ENCODE data around the gene DEAF1. TPM values are rescaled to one million over a fixed set of nuclear protein-coding genes. Genes with fewer than 3 reads are reported as not detected.
A peak's percentile ranks its signal among the peaks of the same experiment; 100 is the strongest.
"Not testable (repeated sequence)": the region's sequence is repeated elsewhere in the genome, so short reads cannot be mapped to it uniquely, and the experiment has no call there.

The DEAF1 gene
- total and polyA plus RNA-seq, 5 experiments from 2014 or later: 27.0 to 58.2 (median 46.5) TPM

DNA sequence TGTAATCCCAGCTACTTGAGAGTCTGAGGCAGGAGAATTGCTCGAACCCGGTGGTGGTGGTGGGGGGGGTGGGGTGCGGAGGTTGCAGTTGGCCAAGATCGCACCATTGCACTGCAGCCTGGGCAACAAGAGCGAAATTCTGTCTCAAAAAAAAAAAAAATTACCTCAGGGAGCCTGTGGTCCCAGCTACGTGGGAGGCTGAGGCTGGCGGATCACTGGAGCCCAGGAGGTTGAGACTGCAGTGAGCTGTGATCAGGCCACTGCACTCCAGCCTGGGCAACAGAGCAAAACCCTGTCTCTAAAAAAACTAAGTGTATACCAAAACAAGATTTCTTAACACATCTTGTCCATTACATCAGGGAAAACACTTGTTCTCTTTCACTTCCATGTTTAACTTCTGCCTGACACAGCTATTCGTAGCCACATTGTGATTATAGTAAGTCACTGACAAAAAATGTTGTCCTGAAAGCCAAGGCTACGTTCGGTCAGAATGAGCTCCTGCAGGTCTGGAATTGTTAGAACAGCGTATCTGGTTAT, 2.0 kb upstream of the DEAF1 start:
- DNase-seq: no peak
- H3K27ac Mint-ChIP-seq: peak overlapping the region in 8 of 10 donors; percentile 29 to 98 (median 94)
- no peak for ATAC-seq
- H3K36me3 Mint-ChIP-seq: peaks cover 0 to 17% (median 3%) of the 10 kb centered on the region in 3 donors
- POLR2A ChIA-PET: interaction anchor here (0.7 to 8.7 kb wide), 7 partner anchors 8 to 161 kb away, joined by 3 to 109 read pairs (median 3); partner anchors contain the start of genes EPS8L2 and PHRF1
- peak overlapping the region in 9 of 10 donors; percentile 11 to 93 (median 69) for H3K4me3 Mint-ChIP-seq
- H3K27me3 Mint-ChIP-seq: no peaks in the 10 kb centered on the region
- peaks cover 23 to 48% (median 38%) of the 10 kb centered on the region in 4 donors for H3K4me1 Mint-ChIP-seq
- H3K9me3 Mint-ChIP-seq: no peaks in the 10 kb centered on the region

DNA sequence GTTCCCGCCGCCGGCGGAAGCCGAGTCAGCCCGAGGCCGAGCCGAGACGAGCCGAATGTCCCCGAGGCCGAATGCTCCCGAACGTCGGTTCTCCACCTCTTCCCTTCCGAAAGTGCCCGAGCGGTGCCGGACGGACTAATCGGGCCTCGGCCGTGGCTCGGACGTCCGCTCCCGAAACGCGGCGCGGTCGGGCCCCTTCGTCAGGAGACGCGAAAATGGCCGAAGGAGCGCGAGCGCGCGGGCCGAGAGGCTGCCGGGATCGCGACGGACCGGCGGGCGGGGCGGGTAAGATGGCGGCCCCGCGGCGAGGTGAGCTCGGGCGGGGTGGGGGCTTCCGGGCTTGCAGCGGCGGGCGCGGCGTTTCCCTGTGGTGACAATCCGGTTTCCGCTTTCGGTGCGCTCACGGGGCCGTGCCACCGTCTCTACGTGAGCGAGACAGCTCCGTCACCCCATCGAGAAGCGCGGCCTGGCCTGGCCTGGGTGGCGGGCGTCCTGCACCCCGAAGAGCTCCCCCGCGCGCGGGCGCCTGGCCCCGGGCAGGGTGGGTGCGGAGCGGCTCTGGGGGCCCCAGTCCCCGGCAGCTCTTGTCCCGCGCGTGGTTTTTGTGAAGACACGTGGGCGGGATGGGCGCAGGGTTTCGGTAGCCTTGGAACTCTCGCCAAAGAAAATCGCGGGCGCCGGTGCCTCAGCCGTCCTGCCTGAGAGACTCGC, 671 bp upstream of the DEAF1 start, which contains the start of gene TMEM80:
Gene TMEM80, plus strand, starts transcription at position 279 of the 711 bp plus-strand sequence. Its CDS starts 12 bp downstream, at position 291.
- DNase-seq (peak in 9 of 10 donors; percentile 90 to 99 (median 97)), ATAC-seq (peak; percentile 63 to 67)
- Mint-ChIP-seq H3K4me3 (peak within 1 kb of the TSS; percentile 83 to 93 (median 86)), H3K27me3 (no peaks in the 10 kb centered on the region), H3K27ac (peak within 1 kb of the TSS; percentile 89 to 98 (median 95)), H3K36me3 (peaks cover 0 to 14% (median 5%) of the 10 kb centered on the region in 3 donors), H3K4me1 (peaks cover 30 to 61% (median 50%) of the 10 kb centered on the region in 4 donors), H3K9me3 (no peaks in the 10 kb centered on the region)
- POLR2A ChIA-PET: interaction anchor here (0.7 to 8.7 kb wide), 25 partner anchors 10 to 488 kb away, joined by 3 to 109 read pairs (median 4); partner anchors contain the start of genes BET1L, EPS8L2, IRF7 and PHRF1

DNA sequence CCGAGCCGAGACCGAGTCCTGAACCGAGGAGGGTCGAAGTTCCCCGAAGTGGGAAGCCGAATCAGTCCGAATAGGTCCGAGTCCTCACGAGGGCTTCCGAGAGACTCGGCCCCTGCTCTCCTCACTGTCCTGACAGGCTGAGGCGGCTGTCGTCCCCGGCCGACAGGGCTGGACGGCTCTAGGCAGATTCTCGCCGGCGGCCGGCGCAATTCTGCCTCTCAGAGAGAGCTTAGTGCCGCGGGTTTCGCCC, 191 bp upstream of the DEAF1 start:
- H3K27ac Mint-ChIP-seq: peak overlapping the region; percentile 85 to 98 (median 95)
- no peaks in the 10 kb centered on the region for H3K9me3 Mint-ChIP-seq
- H3K4me1 Mint-ChIP-seq: peaks cover 32 to 66% (median 54%) of the 10 kb centered on the region in 4 donors
- POLR2A ChIA-PET: interaction anchor here (0.8 to 8.7 kb wide), 21 partner anchors 10 to 488 kb away, joined by 3 to 109 read pairs (median 5); partner anchors contain the start of genes BET1L, EPS8L2, IRF7 and PHRF1
- peak in 1 of 10 donors; percentile 100 for DNase-seq
- peak overlapping the region; percentile 83 to 93 (median 86) for H3K4me3 Mint-ChIP-seq
- H3K36me3 Mint-ChIP-seq: peaks cover 0 to 10% (median 4%) of the 10 kb centered on the region in 3 donors
- ATAC-seq: no peak
- H3K27me3 Mint-ChIP-seq: no peaks in the 10 kb centered on the region

DNA sequence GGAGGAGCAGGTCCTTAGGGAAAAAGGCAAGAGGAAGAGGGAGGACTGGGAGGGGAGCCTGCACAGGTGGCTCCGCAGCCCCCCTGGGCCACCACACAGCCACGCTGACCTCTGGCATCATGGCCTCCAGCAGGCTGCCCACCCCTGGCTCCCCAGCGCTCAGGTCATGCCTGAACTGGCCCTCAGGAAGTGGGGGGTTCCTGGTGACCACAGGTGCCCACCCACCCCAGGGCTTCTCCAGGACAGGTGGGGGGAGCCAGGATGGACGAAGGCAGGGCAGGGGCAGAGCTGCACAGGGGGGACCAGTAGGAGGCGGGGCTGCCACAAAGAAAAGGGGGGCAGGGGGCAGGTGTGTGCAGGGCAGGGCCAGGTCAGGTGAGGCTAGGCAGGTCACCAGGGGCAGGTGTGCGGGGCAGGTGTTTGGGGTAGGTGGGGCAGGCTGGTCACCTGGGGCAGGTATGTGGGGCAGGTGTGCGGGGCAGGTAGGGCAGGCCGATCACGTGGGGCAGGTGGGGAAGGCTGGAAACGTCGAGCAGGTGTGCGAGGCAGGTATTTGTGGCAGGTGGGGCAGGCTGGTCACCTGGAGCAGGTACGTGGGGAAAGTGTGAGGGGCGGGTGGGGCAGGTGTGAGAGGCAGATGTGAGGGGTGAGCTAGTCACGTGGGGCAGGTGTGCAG, 997 bp downstream of the DEAF1 start:
- H3K9me3 Mint-ChIP-seq: no peaks in the 10 kb centered on the region
- H3K36me3 Mint-ChIP-seq: peaks cover 0 to 7% (median 2%) of the 10 kb centered on the region in 3 donors
- DNase-seq (no peak), ATAC-seq (no peak)
- peak overlapping the region; percentile 69 to 88 (median 83) for H3K4me3 Mint-ChIP-seq
- no peaks in the 10 kb centered on the region for H3K27me3 Mint-ChIP-seq
- peak overlapping the region; percentile 37 to 99 (median 96) for H3K27ac Mint-ChIP-seq
- H3K4me1 Mint-ChIP-seq: peaks cover 32 to 70% (median 54%) of the 10 kb centered on the region in 4 donors
- POLR2A ChIA-PET: interaction anchor here (0.7 to 8.7 kb wide), 9 partner anchors 30 to 193 kb away, joined by 3 to 109 read pairs (median 4); partner anchors contain the start of genes IRF7 and PHRF1

DNA sequence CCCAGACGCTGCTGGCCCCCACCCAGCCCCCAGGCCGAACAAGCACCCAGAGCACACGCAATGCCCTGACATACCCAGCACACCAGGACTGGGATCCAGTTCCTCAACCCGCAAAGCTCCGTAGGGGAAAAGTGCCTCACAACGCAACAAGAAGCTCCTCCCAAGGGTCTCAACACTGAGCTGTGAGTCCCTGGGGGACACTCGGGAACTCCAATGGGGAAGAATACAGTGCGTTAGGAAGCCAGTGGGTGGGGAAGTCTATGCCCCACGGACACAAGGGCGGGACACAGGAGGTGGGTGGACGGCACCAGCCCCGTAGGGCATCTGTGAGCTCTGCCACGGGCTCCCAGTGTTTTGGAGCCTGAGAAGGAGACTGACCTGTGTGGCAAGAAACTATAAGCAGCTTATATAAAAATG, 1.6 kb downstream of the DEAF1 start:
- H3K4me1 Mint-ChIP-seq: peaks cover 31 to 66% (median 51%) of the 10 kb centered on the region in 4 donors
- DNase-seq: no peak
- H3K36me3 Mint-ChIP-seq: peaks cover 0 to 9% (median 5%) of the 10 kb centered on the region in 3 donors
- no peak for ATAC-seq
- POLR2A ChIA-PET: interaction anchor here (0.7 to 8.7 kb wide), 4 partner anchors 30 to 192 kb away, joined by 3 to 109 read pairs (median 4); partner anchors contain the start of gene IRF7
- H3K27me3 Mint-ChIP-seq: no peaks in the 10 kb centered on the region
- peak overlapping the region; percentile 69 to 88 (median 83) for H3K4me3 Mint-ChIP-seq
- no peaks in the 10 kb centered on the region for H3K9me3 Mint-ChIP-seq
- peak overlapping the region; percentile 80 to 99 (median 96) for H3K27ac Mint-ChIP-seq

DNA sequence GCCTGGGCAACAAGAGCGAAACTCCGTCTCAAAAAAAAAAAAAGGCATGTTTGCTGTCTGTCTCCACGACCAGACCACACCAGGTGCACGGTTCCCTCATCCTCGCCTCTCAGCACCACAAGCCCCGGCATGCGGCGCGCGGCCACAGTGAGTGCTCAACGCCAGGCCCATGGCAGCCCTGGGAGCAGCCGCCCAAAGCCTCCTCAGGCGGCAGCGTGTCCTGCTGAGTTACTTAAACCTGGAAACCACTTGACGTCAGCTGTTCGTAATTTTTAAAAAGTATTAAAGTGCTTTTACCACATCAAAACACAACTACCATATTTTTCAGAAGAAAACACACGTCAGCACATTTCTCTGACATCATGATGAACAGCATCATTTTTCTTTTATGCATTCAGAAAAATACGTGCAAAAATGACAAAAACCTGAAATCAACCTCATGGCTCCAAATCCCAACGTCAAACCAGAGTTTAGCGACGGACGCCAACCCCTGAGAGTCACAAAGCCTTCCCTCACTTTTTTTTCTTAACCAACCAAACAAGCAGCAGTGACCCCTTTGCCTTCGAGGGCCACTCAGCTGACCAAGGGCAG, 2.1 kb downstream of the DEAF1 start:
- POLR2A ChIA-PET: interaction anchor here (0.7 to 8.7 kb wide), 6 partner anchors 13 to 192 kb away, joined by 3 to 109 read pairs (median 4); partner anchors contain the start of gene IRF7
- no peaks in the 10 kb centered on the region for H3K9me3 Mint-ChIP-seq
- peaks cover 27 to 63% (median 46%) of the 10 kb centered on the region in 4 donors for H3K4me1 Mint-ChIP-seq
- peak overlapping the region; percentile 80 to 99 (median 96) for H3K27ac Mint-ChIP-seq
- DNase-seq: peak in 9 of 10 donors; percentile 59 to 89 (median 78)
- peaks cover 0 to 10% (median 9%) of the 10 kb centered on the region in 3 donors for H3K36me3 Mint-ChIP-seq
- H3K27me3 Mint-ChIP-seq: no peaks in the 10 kb centered on the region
- H3K4me3 Mint-ChIP-seq: peak overlapping the region; percentile 69 to 88 (median 83)
- peak; percentile 10 to 45 for ATAC-seq

DNA sequence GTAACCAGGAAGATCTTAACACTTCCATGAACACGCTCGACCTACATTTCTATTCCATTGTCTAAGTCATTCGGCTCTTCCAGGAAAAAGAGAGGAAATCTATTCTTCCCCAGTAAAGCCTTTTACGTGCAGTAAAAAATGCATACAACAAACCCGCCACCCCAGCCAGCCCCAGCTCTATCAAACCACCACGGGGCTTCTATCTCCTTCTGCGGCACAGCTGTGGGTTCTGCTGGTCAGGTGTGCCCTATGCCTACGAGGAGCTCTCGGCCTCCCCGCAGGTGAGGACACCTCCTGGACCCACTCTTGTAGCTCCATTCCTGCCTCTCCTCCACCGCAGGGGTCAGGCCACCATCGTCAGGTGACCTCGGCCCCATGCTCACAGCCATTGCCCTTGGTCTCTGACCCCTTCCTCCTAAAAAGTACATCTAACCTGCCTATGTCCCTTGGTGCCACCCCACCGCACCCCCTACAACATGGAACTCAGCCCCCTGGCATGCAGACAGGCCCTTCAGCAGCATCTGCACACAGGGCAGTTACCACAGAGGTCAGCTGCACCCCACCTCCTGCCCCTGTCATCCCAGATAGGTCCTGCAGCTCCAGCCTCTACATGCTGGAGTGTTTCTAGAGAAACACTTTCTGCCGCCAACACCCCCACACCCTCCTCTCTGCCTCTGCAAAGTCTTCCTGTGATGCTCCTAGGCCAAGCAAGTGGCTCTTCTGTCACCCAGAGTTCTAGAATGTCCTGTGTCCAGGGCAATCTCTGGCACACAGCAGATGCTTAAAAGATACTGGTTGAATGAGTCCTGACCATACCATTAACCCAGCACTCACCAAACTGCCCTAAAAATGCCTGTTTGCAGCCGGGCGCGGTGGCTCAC, 3.1 kb downstream of the DEAF1 start:
- Mint-ChIP-seq H3K27me3 (no peaks in the 10 kb centered on the region), H3K27ac (peak overlapping the region; percentile 51 to 99 (median 96)), H3K9me3 (no peaks in the 10 kb centered on the region), H3K4me1 (peaks cover 21 to 53% (median 38%) of the 10 kb centered on the region in 4 donors), H3K36me3 (peaks cover 0 to 20% (median 19%) of the 10 kb centered on the region in 3 donors), H3K4me3 (peak overlapping the region; percentile 40 to 88 (median 80))
- POLR2A ChIA-PET: interaction anchor here (0.7 to 8.7 kb wide), 9 partner anchors 12 to 156 kb away, joined by 3 to 109 read pairs (median 4); partner anchors contain the start of genes EPS8L2, HRAS and IRF7
- DNase-seq: peak in 1 of 10 donors; percentile 15
- no peak for ATAC-seq

DNA sequence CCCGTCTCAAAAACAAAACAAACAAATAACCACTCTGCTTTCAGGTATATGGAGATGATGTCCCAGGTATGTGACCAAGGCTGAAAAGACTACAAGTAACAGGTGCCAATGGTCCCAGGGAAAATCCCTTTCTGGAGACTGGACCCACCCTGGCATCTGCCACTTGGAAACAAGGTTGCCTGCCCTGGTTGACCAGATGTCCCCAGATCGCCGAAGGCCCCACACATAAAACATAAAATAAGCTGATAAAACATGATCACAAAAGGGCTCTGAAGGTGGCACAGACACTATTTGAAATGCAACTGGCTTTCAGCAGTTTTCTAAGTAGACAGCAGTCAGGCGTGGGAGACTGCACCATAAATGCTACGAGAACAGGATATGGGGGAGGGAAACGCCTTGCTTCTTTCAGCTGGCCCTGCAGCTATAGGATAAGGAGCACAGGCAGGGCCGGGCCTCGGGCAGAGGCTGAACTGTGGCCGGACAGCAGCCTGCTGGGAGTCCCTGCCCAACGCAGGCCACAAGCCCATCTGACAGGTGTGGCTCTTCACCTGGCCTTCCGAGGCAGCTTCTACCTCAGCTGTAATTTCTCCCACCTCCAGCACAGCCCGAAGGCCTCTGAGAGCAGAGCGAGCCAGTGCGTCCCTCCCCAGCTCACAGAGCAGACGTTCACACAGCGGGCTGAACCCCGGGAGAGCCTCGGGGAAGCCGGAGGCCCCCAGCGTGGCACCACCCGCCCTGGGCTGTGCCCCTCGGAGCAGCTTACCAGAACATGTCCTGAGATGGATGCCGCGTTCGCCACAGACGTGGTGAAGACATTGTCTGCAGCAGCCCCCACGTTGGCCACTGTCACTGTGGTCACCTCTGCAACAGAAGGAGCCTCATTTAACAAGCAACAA, 4.0 kb downstream of the DEAF1 start:
- DNase-seq (peak in 5 of 10 donors; percentile 32 to 57 (median 36)), ATAC-seq (no peak)
- Mint-ChIP-seq H3K4me3 (peak overlapping the region in 8 of 10 donors; percentile 28 to 88 (median 84)), H3K4me1 (peaks cover 21 to 45% (median 35%) of the 10 kb centered on the region in 4 donors), H3K27me3 (no peaks in the 10 kb centered on the region), H3K27ac (peak overlapping the region; percentile 48 to 99 (median 92)), H3K9me3 (no peaks in the 10 kb centered on the region), H3K36me3 (peaks cover 0 to 30% (median 25%) of the 10 kb centered on the region in 3 donors)
- POLR2A ChIA-PET: interaction anchor here (0.6 to 8.7 kb wide), 10 partner anchors 10 to 179 kb away, joined by 3 to 109 read pairs (median 4); partner anchors contain the start of genes EPS8L2, HRAS and IRF7

DNA sequence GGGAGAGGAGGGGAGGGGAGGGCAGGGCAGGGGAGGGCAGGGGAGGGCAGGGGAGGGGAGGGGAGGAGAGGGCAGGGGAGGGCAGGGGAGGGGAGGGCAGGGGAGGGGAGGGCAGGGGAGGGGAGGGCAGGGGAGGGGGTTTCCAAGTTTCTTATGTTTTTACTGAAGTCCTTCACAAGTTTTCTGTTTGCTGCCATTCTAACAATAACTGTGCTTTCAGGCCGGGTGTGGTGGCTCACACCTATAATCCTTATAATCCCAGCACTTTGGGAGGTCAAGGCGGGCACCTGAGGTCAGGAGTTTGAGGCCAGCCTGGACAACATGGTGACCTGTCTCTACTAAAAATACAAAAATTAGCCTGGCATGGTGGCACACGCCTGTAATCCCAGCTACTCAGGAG, 4.8 kb downstream of the DEAF1 start:
- Mint-ChIP-seq H3K4me1 (peaks cover 21 to 45% (median 35%) of the 10 kb centered on the region in 4 donors), H3K27ac (peak overlapping the region in 8 of 10 donors; percentile 51 to 98 (median 91)), H3K4me3 (peak overlapping the region in 2 of 10 donors; percentile 59 to 72), H3K36me3 (peaks cover 0 to 35% (median 25%) of the 10 kb centered on the region in 3 donors)
- not testable (repeated sequence) for ATAC-seq, H3K27me3 Mint-ChIP-seq, H3K9me3 Mint-ChIP-seq
- POLR2A ChIA-PET: interaction anchor here (0.6 to 8.7 kb wide), 4 partner anchors 9 to 172 kb away, joined by 3 to 109 read pairs (median 4); no protein-coding TSS in a partner anchor
- peak in 1 of 10 donors; percentile 22 for DNase-seq

DNA sequence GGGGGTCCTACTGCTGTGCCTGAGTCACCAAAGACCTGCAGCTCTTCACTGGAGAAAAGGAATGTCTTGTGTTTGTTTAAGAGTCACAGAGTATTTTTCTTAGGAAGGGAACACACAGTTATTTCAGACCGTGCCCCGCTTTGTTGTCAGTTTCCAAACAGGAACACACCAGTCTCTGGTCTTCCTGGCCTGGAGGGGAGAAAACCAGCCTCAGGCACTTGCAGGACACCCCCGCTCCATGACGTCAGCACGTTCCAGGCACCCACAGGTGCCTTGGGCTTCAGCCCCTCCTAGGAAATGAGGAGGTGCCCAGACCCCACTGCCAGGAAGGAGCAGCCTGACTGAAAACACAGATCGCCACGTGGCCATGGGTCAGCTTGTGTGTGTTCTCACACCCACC, 5.4 kb downstream of the DEAF1 start:
- H3K4me3 Mint-ChIP-seq: no peak overlapping the region
- DNase-seq (peak in 1 of 10 donors; percentile 37), ATAC-seq (no peak)
- POLR2A ChIA-PET: no interaction called here
- no peaks in the 10 kb centered on the region for H3K27me3 Mint-ChIP-seq
- peak overlapping the region in 5 of 10 donors; percentile 19 to 89 (median 71) for H3K27ac Mint-ChIP-seq
- H3K36me3 Mint-ChIP-seq: peaks cover 0 to 38% (median 27%) of the 10 kb centered on the region in 3 donors
- H3K9me3 Mint-ChIP-seq: no peaks in the 10 kb centered on the region
- H3K4me1 Mint-ChIP-seq: peaks cover 21 to 45% (median 35%) of the 10 kb centered on the region in 4 donors

Measured in naive thymus-derived CD8-positive, alpha-beta T cell (primary cell).